ENCODE measurements around the gene BUD31.

DNA sequence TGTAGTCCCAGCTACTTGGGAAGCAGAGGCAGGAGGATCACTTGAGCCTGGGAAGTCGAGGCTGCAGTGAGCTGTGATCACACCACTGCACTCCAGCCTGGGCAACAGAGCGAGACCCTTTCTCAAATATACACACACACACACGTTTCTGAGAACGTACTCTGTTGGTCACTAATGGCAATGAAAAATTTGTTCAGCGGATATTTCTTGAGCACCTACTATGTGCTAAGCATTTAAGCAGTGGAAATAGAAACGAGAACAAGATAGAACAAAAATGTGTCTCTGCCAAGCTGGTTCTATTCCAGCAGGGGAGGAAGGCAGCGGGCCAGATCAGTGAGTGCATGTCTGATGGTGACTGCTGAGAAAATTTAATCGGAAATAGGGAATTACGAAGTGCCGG, 25.6 kb upstream of the BUD31 start:
- TF ChIP-seq EZH2phosphoT487 (IDR thresholded peaks at IDR 0.05; ENCODE audit: borderline replicate concordance, low read depth, low read length) = no peak
- TF ChIP-seq, protein P1, sequence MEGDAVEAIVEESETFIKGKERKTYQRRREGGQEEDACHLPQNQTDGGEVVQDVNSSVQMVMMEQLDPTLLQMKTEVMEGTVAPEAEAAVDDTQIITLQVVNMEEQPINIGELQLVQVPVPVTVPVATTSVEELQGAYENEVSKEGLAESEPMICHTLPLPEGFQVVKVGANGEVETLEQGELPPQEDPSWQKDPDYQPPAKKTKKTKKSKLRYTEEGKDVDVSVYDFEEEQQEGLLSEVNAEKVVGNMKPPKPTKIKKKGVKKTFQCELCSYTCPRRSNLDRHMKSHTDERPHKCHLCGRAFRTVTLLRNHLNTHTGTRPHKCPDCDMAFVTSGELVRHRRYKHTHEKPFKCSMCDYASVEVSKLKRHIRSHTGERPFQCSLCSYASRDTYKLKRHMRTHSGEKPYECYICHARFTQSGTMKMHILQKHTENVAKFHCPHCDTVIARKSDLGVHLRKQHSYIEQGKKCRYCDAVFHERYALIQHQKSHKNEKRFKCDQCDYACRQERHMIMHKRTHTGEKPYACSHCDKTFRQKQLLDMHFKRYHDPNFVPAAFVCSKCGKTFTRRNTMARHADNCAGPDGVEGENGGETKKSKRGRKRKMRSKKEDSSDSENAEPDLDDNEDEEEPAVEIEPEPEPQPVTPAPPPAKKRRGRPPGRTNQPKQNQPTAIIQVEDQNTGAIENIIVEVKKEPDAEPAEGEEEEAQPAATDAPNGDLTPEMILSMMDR (conservative IDR thresholded peaks at IDR 0.05; ENCODE audit: low read length) = no peak
